NCI-H748 (cell line): ENCODE data around the gene SRCAP.
A peak's percentile ranks its signal among the peaks of the same experiment; 100 is the strongest.

ENCODE experiments used
- DNase-seq: peaks from one replicate; lab custom pipeline; 2025; ENCODE audit not compliant: unreplicated experiment; lab: John Stamatoyannopoulos, UW

The SRCAP gene

GRCh38 chr16:30728899-30729672 is 30.1 kb downstream of the SRCAP start:
- DNase-seq = no peak

DNA sequence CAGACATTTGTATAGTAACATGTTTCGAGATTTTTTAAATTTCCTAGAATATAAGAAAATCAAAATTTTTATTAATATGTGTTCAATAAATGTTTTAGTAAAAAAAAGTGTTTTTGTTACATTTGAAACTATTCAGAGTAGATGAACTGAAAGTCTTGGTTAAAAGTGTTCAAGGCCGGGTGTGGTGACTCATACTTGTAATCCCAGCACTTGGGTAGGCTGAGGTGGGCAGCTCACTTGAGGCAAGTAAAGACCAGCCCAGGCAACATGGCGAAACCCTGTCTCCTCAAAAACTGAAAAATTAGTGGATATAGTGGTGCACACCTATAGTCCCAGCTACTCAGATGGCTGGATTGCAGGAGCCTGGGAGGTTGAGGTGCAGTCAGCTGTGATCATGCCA is 32.4 kb downstream of the SRCAP start:
- no peak for DNase-seq

DNA sequence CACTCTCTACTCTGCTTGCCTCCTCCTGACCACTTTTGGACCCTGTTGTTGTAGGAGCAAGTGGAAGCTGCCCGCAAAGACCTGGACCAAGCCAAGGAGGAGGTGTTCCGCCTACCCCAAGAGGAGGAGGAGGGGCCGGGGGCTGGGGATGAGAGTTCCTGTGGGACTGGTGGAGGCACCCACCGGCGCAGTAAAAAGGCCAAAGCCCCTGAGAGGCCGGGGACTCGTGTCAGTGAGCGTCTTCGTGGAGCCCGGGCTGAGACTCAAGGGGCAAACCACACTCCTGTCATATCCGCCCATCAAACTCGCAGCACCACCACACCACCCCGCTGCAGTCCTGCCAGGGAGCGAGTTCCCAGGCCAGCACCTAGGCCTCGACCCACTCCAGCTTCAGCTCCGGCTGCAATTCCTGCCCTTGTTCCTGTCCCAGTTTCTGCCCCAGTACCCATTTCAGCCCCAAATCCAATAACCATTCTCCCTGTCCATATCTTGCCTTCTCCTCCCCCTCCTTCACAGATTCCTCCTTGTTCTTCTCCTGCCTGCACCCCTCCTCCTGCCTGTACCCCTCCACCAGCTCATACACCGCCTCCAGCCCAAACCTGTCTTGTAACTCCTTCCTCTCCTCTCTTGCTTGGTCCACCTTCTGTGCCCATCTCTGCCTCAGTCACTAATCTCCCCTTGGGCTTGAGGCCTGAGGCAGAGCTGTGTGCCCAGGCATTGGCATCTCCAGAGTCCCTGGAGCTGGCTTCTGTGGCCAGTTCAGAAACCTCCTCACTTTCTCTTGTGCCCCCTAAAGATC is 38.2 kb downstream of the SRCAP start:
- no peak for DNase-seq

GRCh38 chr16:30737794-30738648 is 39.0 kb downstream of the SRCAP start:
- DNase-seq = no peak

- DNase-seq = no peak
Observed at GRCh38 chr16:30738984-30739951, 40.3 kb downstream of the SRCAP start.

DNA sequence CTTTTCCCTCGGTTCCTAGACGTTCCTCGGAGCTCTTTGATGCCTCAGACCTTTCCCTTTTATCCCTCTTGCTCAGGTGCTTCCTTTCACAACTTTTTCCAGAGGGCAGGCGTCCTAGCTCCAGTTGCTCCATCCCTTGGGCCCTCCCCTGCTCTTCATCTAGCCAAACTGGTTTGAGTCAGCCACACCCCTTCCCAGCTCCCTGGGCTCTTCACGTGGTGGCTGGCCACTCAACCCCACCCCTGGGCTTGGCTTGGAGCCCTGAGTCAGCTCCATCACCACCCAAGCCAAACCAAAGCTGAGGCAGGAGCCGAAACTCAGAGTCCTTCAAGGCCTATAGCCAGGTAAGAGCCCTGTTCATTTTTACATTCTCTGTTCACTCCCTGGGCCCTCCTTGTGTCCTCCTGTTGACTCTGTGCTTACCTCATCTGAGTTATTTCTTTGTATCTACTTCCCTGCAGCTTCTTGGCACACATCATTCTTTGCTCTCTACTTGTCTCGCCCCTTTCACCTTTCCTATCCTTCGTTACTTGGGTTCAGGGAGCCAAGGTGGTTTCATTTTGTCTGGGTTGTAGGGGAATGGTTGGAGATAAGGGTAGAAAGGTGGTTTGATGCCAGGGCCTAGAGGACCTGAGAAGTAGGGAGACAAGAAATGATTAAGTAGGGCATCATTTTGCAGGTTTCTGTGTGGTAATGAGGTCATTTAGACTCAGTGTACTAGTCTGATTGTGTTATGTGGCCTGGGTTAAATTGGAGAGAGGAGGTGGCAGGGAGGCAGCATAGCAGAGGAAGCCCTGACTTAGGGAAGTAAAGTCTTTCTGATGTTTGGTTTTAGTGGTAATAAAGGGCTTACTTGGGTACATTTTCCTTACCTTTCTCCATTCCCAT is 41.6 kb downstream of the SRCAP start:
- DNase-seq = peak; percentile 47

- no peak for DNase-seq
Observed at GRCh38 chr16:30741461-30741914, 42.5 kb downstream of the SRCAP start.

GRCh38 chr16:30743716-30744115 is 44.7 kb downstream of the SRCAP start:
- DNase-seq = no peak

DNA sequence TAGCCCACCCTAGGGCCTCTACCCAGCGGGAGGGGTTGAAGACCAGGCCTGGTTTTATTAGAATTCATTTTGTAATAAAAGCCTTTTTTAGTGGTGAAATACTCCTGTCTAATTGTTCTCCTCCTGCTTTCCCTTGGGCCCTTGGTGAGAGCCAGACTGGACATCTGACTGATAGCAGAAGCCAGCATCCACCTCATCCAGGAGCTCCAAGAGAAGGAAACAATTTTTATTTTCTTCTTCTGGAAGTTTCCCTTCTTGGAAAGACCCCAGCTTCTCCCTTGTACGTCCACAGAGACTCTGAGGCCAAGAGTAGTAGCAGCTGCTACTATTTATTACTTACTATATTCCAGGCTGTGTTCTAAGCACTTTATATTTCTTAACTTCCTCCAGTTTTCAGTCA is 45.2 kb downstream of the SRCAP start:
- DNase-seq = no peak

DNA sequence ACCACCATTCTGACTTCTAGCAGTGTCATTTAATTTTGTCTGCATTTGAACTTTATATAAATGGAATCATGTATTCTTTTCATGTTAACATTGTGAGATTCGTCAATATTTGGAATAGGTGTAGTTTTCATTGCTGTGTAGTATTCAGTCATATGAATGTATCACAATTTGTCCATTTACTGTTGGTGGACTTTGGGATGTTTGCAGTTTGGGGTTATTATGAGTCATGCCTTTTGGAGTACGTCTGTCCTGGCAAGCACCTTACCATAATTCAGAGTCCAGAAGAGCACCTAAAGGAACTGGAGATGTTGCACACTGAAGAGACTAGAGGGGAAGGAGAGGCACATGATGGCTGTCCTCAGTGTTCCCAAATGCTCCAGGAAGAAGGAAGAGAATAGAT is 46.1 kb downstream of the SRCAP start:
- DNase-seq = no peak

DNA sequence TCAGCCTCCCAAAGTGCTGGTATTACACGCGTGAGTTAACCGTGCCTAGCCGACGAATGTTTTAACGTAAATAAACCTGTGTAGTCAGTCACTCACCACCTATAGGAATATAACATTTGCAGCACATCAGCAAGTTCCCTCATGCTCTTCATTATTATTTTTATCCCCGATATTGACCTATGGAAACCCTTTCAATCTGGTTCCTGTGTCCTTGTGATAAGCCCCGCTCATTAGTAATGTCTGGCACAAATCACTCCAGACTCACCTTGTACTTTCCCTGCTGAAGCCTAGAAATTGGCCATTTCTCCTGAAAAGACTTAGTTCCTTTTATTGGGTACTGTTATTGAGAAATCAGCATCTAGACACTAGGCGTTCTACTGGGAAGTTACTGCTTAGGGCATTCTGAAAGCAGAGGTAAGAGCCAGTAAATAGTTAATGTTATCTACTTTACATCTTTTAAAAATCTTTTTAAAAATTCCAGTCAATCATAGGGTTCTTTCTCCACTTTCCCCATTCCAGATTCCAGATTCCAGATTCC is 47.7 kb downstream of the SRCAP start:
- DNase-seq = no peak

DNA sequence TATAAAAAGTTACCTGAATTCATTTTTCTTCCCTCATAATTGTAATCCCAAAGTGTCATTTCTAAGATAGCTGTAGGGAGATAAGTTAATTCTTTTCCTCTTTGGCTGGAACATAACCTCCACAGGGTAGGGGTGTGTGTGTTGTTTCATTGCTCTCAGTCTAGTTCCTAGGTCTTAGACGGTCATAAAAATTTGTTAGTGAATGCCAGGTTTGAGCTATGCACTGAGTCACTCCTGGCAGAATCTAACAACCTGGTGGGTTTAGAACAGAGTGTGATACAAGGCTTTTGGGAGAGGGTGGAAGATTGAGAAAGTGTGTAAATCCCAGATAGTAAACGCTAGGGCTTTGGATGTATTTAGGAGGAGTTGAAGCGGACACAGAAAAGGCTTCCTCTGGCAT is 48.4 kb downstream of the SRCAP start:
- DNase-seq = no peak

DNA sequence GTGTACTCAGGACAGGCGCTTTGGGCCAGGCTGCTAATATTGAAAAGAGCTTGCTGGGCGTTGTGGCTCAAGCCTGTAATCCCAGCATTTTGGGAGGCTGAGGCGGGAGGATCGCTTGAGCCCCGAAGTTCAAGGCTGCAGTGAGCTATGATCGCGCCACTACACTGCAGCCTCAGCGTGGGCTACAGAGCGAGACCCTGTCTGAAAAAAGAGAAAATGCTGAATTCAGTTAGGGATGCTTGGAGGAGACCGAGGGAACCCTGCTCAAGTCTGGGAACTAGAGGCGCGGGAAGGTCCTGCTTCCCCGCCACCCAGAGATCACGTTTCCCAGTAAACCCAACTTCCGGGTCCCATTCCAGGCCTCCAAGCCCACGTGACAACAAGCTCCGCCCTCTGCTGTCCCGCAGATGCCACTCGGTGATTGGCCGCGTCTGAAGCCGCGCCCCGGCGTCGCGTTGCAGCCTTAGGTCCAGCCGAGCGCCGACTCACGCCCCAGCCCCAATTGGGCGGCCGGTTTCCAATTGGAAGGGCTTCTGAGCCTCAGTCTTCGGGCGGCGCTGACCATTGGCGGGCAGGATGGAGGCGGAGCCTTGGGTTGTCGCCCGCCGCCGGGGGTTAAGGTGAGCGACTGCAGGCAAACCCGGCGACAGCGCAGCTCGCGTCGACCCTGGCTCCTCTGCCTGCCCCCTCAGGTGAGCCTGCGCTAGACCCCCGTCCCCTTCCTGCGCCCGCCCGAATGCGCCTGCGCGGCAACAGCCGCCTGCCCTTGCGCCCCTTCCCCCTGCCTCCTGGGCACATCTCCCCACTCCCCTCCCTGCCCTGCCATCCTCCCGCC is 49.0 kb downstream of the SRCAP start, which contains the start of gene PHKG2:
Gene PHKG2 (plus strand): TSS at position 627 of the 835 bp plus-strand sequence. CDS start 396 bp downstream, outside the sequence.
- peak; percentile 98 for DNase-seq

GRCh38 chr16:30748634-30749445 is 49.9 kb downstream of the SRCAP start:
- peak; percentile 46 for DNase-seq

DNA sequence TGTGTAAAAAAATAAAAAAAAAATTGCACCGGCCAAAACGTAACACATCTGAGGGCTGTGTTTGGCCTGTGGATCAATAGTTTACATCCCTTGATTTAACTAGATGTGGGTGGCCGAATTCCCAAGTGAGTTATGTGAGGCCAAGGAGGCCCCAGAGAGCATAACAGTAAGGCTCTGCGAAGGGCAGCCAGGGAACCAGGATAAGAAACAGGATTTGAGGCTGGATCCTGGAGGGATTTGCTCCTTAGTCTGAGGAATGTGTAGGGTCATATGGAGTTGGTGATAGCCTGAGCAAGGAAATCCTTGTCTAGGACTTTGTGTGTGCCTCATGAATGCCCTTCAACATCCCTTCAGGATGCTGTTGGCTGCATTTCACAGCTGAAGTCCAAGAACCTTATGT is 51.2 kb downstream of the SRCAP start:
- no peak for DNase-seq

DNA sequence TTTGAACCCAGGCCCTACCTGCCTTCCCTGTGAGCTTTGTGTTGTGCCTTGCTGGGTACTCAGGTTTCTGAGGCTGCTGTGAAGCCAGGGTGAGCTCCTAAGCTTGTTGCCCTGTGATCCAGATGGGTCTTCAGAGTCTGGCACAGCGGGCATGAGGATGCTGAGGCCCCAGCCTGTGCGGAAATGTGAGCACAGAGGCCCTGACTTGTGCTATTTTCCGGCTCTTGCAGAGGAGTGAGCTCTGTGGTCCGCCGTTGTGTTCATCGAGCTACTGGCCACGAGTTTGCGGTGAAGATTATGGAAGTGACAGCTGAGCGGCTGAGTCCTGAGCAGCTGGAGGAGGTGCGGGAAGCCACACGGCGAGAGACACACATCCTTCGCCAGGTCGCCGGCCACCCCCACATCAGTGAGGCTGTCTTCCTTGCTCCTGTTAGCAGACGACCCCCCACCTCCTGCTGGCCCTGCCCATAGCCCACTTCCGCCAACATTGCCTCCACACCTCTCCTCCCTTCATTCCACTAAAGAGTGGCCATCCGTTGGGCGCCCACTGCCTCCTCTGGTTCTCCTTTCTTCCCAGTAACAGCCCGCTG is 52.0 kb downstream of the SRCAP start:
- DNase-seq = no peak

- DNase-seq = no peak
Observed at GRCh38 chr16:30753596-30753995, 54.6 kb downstream of the SRCAP start.
